HK-2 (cell line): ENCODE measurements around the gene LARP6.
"Not testable (repeated sequence)": the region's sequence is repeated elsewhere in the genome, so short reads cannot be mapped to it uniquely, and the experiment has no call there.

Experiments used
- DNase-seq: peaks from one replicate; pipeline ENCODE4 v3.0.0-alpha.2; 2018; ENCODE audit not compliant: unreplicated experiment

Gene LARP6

DNA sequence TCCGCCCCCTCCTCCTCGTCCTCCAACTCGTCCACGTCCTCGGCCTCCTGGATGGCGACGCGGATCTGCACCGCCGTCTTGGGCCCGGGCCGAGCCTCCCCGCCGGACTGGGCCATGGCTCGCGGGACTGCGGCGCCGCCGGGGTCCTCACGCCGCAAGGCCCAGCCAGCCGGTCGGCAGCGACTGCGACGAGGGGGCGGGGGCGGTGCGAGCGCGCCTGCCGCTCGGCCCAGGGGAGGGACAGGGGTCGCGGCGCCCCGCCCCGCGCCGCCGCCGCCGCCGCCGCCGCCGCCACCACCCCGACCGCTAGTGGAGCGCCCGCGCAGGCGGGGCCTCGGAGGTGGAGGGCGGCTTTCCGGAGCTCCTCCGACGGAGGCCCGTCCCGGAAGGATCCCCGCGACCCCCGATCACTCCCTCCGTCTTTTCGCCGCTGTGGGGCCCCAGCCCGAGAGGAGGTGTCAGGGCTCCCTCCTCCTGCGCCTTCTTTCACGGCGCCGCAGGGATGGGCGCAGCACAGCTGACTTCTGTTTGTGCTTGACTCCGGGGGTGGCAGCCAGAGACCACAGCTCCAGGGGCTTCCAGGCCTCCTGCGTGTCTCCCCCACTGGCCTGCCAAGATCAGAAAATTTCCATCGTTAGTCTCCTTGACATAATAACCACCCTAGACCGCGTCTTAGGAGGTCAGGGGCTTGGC is at the start of gene LARP6:
Gene LARP6 (minus strand): TSS at position 185 of the 693 bp plus-strand sequence. CDS start 69 bp downstream, at position 116.
- peak; percentile 41 for DNase-seq

- DNase-seq: peak; percentile 12
Observed at GRCh38 chr15:70902107-70902506, 48.1 kb upstream of the LARP6 start.

- DNase-seq: peak; percentile 16
Observed at GRCh38 chr15:70892912-70893560, 39.1 kb upstream of the LARP6 start.

- peak; percentile 86 for DNase-seq
Observed at GRCh38 chr15:70892002-70892911, 38.3 kb upstream of the LARP6 start, which contains the start of the genes LRRC49 and THAP10. TSS of gene LRRC49 (plus strand) at chr15:70892826. CDS start at chr15:70892895, 69 bp downstream. TSS of gene THAP10 (minus strand) at chr15:70892433. CDS start at chr15:70892272, 161 bp downstream.

DNA sequence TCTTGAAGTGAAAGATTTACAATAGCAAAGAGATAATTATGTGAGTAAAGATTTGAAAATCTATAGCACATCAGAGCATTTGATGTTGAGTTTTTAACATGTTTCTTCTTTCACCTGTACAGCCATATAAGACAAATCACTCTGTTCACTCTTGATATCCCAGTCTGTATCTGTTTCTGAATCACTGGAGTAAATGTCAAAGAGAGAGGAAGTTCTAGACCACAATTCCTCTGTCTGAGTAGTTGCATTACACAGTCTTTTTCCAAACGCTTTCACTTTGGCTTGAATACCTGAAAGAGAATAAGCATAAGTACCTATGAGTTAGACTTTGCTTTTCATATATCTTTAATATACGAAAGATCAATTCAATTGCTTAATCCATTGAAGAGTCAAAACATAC is 28.4 kb upstream of the LARP6 start:
- DNase-seq: no peak

GRCh38 chr15:70880781-70881180 is 26.8 kb upstream of the LARP6 start:
- no peak for DNase-seq

DNA sequence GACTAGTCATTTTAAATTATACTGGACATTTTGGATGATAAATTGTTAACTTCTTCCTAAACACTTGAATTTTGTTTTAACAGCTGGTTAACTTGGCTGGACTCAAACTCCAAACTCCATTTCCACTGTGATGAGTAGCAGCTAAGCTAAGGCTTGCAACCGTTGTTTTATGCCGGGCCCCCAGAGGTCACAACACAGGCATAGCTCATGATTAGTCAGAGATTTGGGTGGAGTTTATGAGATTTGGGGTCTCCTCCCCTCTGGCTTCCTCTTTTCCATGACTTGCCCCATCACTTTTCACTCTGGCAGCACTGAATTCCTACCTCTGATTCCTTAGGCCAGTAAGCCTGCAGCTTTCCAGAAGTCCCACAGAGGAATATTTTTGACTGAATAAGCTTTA is 25.4 kb upstream of the LARP6 start:
- DNase-seq: no peak

GRCh38 chr15:70876683-70877082 is 22.7 kb upstream of the LARP6 start:
- DNase-seq: no peak

DNA sequence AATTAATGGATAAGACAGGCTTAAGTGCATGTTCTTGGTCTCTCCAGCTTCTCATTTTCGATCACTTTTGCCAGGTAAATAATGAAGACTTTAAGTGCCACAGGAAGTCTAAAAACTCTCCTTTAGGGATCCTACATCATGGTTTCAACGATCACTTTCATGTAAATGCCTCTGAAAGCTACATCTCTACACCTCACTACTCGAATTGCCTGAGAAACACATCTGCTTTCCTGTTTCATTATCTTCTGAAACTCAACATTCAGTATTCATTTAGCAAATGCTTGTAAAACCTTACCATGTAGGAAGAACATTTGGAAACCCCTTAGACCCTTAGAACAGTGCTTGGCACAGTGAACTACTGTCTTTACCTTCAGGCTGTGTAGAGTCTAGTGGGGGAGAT is 22.1 kb upstream of the LARP6 start:
- DNase-seq: no peak

DNA sequence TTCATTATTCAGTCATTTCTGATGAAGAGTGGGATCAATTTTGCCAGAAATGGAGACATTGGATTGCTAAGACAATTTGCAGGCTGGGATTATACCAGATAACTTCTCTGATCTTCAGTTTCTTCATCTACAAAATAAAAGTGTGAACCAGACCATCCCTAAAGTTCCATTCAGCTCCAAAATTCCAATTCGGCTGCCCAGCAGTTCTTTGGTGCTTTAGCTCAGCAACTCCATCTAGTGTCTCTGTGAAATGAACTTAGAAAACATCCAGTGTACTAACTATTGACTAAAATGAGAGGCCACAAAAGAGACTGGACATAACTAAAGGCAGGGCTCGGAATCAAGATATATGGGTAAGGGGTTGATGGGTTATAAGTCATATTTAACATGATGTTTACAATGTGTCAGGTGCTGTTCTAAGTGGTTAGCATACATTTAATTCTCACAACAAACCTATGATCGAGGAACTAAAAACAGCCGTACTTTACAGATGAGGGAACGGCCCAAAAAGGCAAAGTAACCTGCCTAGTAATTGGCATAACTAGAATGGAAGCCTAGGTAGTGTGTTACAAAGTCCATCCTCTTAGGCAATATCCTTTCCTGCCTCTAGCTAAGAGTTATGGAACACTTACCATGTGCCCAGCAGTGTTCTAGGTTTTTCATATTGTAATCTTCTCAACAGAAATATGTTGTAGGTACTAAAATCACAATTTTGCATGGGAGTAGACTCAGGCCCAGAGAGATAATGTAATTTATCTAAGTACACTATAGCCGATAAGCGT is 21.2 kb upstream of the LARP6 start:
- no peak for DNase-seq

GRCh38 chr15:70873232-70874054 is 19.5 kb upstream of the LARP6 start:
- DNase-seq: no peak

DNA sequence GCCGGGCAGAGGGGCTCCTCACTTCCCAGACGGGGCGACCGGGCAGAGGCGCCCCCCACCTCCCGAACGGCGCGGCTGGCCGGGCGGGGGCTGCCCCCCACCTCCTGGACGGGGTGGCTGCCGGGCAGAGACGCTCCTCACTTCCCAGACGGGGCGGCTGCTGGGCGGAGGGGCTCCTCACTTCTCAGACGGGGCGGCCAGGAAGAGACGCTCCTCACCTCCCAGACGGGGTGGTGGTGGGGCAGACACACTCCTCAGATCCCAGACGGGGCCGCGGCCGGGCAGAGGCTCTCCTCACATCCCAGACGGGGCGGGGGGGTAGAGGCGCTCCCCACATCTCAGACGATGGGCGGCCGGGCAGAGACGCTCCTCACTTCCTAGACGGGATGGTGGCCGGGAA is 17.5 kb upstream of the LARP6 start:
- DNase-seq: not testable (repeated sequence)

DNA sequence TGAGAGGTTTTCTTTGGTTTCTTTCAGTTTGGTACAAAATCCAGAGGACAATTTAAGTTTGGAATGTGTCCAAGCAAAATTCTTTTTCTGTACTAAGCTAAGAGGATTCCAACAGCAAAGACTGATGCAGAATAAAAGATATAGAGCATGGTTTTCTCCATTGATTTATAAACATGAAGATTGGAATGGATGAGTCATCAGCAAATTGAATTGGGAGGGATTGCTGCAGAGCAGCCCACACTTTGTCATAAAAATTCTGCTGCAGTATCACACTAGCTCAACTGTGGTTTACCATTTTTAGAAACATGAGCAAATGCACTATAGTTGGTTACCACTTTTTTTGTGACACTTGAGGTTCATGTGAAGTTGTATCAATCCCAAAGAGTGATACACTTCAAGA is 16.1 kb upstream of the LARP6 start:
- no peak for DNase-seq

DNA sequence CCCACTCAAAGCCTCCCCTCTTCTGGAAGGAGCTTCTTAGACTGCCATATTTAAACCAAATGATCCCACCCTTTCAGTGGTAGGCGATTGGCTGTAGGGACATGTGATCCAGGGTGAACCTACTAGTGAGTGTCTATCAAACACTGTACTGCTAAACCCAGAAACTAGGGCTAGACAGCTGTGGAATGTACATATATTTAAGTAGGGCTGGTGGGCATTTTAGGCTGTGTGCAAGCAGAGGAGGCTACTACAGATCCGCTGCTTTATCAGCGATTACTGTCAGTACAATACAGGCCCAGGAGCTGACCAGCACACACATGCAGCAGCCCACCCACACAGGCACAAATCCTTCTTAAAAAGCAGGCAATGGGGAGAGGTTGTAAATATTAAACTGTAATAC is 15.4 kb upstream of the LARP6 start:
- no peak for DNase-seq

DNA sequence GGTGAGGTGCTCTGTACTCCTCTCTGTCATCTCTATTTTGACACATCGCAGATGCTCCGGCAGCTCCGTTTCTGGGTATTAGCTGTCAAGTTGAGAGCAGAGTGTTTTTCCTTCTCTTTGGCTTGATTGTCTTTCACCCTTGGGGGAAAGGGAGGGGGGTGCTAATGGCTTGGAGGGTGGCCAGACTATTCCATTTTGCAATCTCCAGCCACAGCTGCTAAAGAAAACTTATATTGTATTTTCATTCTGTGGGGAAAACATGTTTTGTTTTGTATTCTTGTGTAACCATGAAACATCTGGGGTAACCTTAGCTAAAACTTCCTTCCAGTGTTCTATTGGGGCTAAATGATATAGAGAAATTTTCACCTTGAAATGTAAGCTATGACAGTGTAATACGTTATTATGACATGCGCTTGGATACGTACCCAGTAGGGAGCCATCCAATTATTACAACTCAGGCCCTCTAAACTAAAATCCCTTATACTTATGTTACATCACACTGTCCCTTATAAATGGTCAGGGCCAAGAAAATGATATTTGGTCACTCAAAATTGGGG is 14.0 kb upstream of the LARP6 start:
- no peak for DNase-seq

DNA sequence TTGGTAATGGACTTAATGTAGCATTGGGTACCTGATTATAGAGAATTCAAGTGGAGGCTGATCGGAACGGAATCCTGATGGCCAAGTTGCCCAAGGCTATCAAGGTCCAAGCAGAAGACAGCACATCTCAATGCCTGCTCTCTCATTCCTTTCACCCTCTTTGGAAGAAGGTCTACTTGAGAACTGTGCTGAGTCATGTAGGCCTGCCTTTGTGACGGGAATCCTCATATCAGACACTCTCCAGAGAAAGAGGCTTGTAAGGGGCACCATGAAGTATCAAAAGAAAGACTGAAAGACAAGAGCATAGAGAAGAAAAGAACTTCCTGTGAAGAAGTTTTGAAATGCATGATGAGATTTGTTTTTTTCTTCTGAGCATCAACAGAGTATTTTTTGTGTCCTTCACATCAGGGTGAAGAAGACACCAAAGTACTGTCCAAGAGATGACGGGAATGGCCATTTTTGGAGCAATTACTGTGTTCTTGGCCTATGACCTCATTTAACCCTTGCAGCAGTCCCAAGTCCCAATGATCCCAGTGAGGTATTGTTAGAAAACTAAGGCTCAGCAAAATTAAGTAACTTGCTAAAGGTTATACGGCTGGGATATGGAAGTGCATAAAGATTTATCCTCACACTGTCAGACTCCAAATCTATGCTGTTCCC is 13.2 kb upstream of the LARP6 start:
- DNase-seq: no peak

DNA sequence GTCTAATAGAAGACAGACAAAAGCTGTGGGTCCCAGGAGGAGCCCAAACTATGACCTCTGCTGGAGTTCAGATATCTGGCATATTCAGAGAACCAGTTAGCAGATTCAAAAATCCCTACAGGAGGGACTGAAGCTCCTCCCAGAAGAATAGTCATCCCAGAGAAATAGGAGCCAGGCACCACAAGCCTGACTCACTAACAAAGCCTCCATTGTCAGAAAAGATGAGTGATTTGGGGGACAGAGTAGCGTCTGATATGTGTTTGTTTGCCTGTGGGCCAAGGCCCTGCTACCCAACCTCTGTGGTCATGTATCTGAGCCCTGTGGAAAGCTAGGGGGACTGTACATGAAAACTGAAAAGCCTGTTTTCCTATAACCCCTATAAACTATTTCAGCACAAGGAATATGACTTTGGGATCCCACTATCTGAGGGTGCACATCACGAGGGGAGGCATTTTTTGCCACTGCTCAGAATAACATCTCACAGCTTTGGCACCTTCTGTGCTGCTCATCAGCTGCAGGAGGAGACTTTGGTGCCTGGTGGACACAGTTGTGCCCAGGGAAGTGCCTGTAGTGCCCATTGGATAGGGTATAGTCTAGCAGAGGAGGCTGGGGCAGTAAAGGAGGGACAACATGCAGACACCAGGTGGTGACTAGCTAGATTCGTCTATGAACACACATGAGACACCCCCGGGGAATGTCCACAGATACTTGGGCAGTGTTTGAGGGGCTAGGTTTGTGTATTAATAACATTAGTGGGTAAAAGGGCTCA is 9.7 kb upstream of the LARP6 start:
- DNase-seq: peak; percentile 13

DNA sequence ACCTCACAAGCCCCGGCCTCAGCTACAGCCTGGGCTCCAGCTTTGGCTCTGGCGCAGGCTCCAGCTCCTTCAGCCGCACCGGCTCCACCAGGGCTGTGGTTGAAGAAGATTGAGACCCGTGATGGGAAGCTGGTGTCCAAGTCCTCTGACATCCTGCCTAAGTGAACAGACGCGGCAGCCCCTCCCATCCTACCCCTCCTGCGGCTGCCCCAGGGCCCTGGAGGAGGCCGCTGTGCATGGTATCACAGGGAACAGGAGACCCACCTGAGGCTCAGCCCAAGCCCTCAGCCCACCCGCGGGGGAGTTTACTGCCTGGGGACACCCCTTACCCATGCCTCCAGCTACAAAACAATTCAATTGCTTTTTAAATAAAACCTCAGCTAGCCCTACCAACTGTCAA is 6.0 kb upstream of the LARP6 start:
- no peak for DNase-seq

- DNase-seq: no peak
Observed at GRCh38 chr15:70859322-70859908, 5.5 kb upstream of the LARP6 start.
